Measurements from ENCODE around the gene YPEL1. TPM values are rescaled to one million over a fixed set of nuclear protein-coding genes. Genes with fewer than 3 reads are reported as not detected.

Gene YPEL1
- under 1 TPM; 0.13 to 0.19 (median 0.18) TPM for total RNA-seq

GRCh38 chr22:21735200-21736083 is at the start of gene YPEL1:
TSS of gene YPEL1 (minus strand) at chr22:21735794. CDS start at chr22:21710744, 25,050 bp downstream.
- H3K36me3 Mint-ChIP-seq (ENCODE audit: insufficient read depth) = no peaks in the 10 kb centered on the region
- H3K27me3 Mint-ChIP-seq (ENCODE audit: low read depth) = no peaks in the 10 kb centered on the region
- DNase-seq = peak; percentile 93
- ATAC-seq = peak; percentile 94 to 95
- peak within 1 kb of the TSS; percentile 86 for H3K4me3 Mint-ChIP-seq
- H3K4me1 Mint-ChIP-seq (ENCODE audit: low read depth) = peaks cover 19% of the 10 kb centered on the region
- no peaks in the 10 kb centered on the region for H3K9me3 Mint-ChIP-seq

GRCh38 chr22:21780259-21780658 is 44.7 kb upstream of the YPEL1 start:
- Mint-ChIP-seq H3K4me3 (no peak overlapping the region), H3K4me1 (ENCODE audit: low read depth) (peaks cover 15% of the 10 kb centered on the region), H3K27me3 (ENCODE audit: low read depth) (no peaks in the 10 kb centered on the region), H3K36me3 (ENCODE audit: insufficient read depth) (peaks cover 29% of the 10 kb centered on the region), H3K9me3 (no peaks in the 10 kb centered on the region)
- ATAC-seq (no peak), DNase-seq (no peak)

GRCh38 chr22:21779444-21779843 is 43.9 kb upstream of the YPEL1 start:
- DNase-seq (no peak), ATAC-seq (no peak)
- Mint-ChIP-seq H3K4me1 (ENCODE audit: low read depth) (peaks cover 15% of the 10 kb centered on the region), H3K27me3 (ENCODE audit: low read depth) (no peaks in the 10 kb centered on the region), H3K4me3 (no peak overlapping the region), H3K36me3 (ENCODE audit: insufficient read depth) (peaks cover 25% of the 10 kb centered on the region), H3K9me3 (no peaks in the 10 kb centered on the region)

GRCh38 chr22:21778705-21779363 is 43.2 kb upstream of the YPEL1 start:
- DNase-seq = no peak
- no peak overlapping the region for H3K4me3 Mint-ChIP-seq
- peaks cover 25% of the 10 kb centered on the region for H3K36me3 Mint-ChIP-seq (ENCODE audit: insufficient read depth)
- H3K9me3 Mint-ChIP-seq = no peaks in the 10 kb centered on the region
- ATAC-seq = no peak
- no peaks in the 10 kb centered on the region for H3K27me3 Mint-ChIP-seq (ENCODE audit: low read depth)
- peaks cover 15% of the 10 kb centered on the region for H3K4me1 Mint-ChIP-seq (ENCODE audit: low read depth)

GRCh38 chr22:21771631-21771976 is 36.0 kb upstream of the YPEL1 start:
- Mint-ChIP-seq H3K9me3 (no peaks in the 10 kb centered on the region), H3K4me1 (ENCODE audit: low read depth) (peaks cover 22% of the 10 kb centered on the region), H3K36me3 (ENCODE audit: insufficient read depth) (peaks cover 44% of the 10 kb centered on the region), H3K4me3 (no peak overlapping the region), H3K27me3 (ENCODE audit: low read depth) (no peaks in the 10 kb centered on the region)
- no peak for ATAC-seq
- no peak for DNase-seq

- Mint-ChIP-seq H3K36me3 (ENCODE audit: insufficient read depth) (peaks cover 56% of the 10 kb centered on the region), H3K27me3 (ENCODE audit: low read depth) (no peaks in the 10 kb centered on the region), H3K4me1 (ENCODE audit: low read depth) (peaks cover 54% of the 10 kb centered on the region), H3K4me3 (no peak overlapping the region), H3K9me3 (no peaks in the 10 kb centered on the region)
- no peak for DNase-seq
- no peak for ATAC-seq
Measured at GRCh38 chr22:21768435-21768834, 32.8 kb upstream of the YPEL1 start.

- ATAC-seq = peak; percentile 77 to 79
- no peaks in the 10 kb centered on the region for H3K27me3 Mint-ChIP-seq (ENCODE audit: low read depth)
- H3K9me3 Mint-ChIP-seq = no peaks in the 10 kb centered on the region
- H3K4me1 Mint-ChIP-seq (ENCODE audit: low read depth) = peaks cover 66% of the 10 kb centered on the region
- H3K36me3 Mint-ChIP-seq (ENCODE audit: insufficient read depth) = peaks cover 49% of the 10 kb centered on the region
- peak; percentile 17 for DNase-seq
- H3K4me3 Mint-ChIP-seq = peak overlapping the region; percentile 19
Measured at GRCh38 chr22:21766691-21767462, 31.3 kb upstream of the YPEL1 start.

GRCh38 chr22:21765909-21766529 is 30.4 kb upstream of the YPEL1 start:
- Mint-ChIP-seq H3K9me3 (no peaks in the 10 kb centered on the region), H3K36me3 (ENCODE audit: insufficient read depth) (peaks cover 42% of the 10 kb centered on the region), H3K27me3 (ENCODE audit: low read depth) (no peaks in the 10 kb centered on the region), H3K4me1 (ENCODE audit: low read depth) (peaks cover 72% of the 10 kb centered on the region), H3K4me3 (no peak overlapping the region)
- DNase-seq = no peak
- no peak for ATAC-seq

- peaks cover 76% of the 10 kb centered on the region for H3K4me1 Mint-ChIP-seq (ENCODE audit: low read depth)
- peak overlapping the region; percentile 29 for H3K4me3 Mint-ChIP-seq
- H3K27me3 Mint-ChIP-seq (ENCODE audit: low read depth) = no peaks in the 10 kb centered on the region
- H3K9me3 Mint-ChIP-seq = no peaks in the 10 kb centered on the region
- H3K36me3 Mint-ChIP-seq (ENCODE audit: insufficient read depth) = peaks cover 41% of the 10 kb centered on the region
- ATAC-seq (peak in 1 of 2 donors; percentile 11), DNase-seq (no peak)
Measured at GRCh38 chr22:21764038-21764804, 28.6 kb upstream of the YPEL1 start.

- Mint-ChIP-seq H3K27me3 (ENCODE audit: low read depth) (no peaks in the 10 kb centered on the region), H3K36me3 (ENCODE audit: insufficient read depth) (peaks cover 43% of the 10 kb centered on the region), H3K4me3 (peak overlapping the region; percentile 19), H3K4me1 (ENCODE audit: low read depth) (peaks cover 74% of the 10 kb centered on the region), H3K9me3 (no peaks in the 10 kb centered on the region)
- DNase-seq (peak; percentile 38), ATAC-seq (peak; percentile 73 to 78)
Measured at GRCh38 chr22:21762712-21763581, 27.4 kb upstream of the YPEL1 start.

- peaks cover 67% of the 10 kb centered on the region for H3K4me1 Mint-ChIP-seq (ENCODE audit: low read depth)
- H3K9me3 Mint-ChIP-seq = no peaks in the 10 kb centered on the region
- H3K27me3 Mint-ChIP-seq (ENCODE audit: low read depth) = no peaks in the 10 kb centered on the region
- peaks cover 41% of the 10 kb centered on the region for H3K36me3 Mint-ChIP-seq (ENCODE audit: insufficient read depth)
- ATAC-seq (no peak), DNase-seq (no peak)
- peak overlapping the region; percentile 12 for H3K4me3 Mint-ChIP-seq
Measured at GRCh38 chr22:21761994-21762680, 26.5 kb upstream of the YPEL1 start.

- no peak overlapping the region for H3K4me3 Mint-ChIP-seq
- peak; percentile 36 to 62 for ATAC-seq
- H3K4me1 Mint-ChIP-seq (ENCODE audit: low read depth) = peaks cover 58% of the 10 kb centered on the region
- peaks cover 39% of the 10 kb centered on the region for H3K36me3 Mint-ChIP-seq (ENCODE audit: insufficient read depth)
- DNase-seq = no peak
- H3K27me3 Mint-ChIP-seq (ENCODE audit: low read depth) = no peaks in the 10 kb centered on the region
- no peaks in the 10 kb centered on the region for H3K9me3 Mint-ChIP-seq
Measured at GRCh38 chr22:21761086-21761485, 25.5 kb upstream of the YPEL1 start.

Measured in activated T-cell treated with anti-CD3 and anti-CD28 coated beads, Interleukin-2, amount 50 U/mL, for 4 hours (primary cell).